HG03432 (cell line): ENCODE data around the gene BORCS8.
"Not testable (repeated sequence)": the region's sequence is repeated elsewhere in the genome, so short reads cannot be mapped to it uniquely, and the experiment has no call there.

Experiments
- ATAC-seq: cut with Tn5 transposase; IDR thresholded peaks from one replicate; pipeline ENCODE4 v1.9.1; 2021; ENCODE audit warnings: mild to moderate bottlenecking, moderate library complexity; ENCODE audit not compliant: unreplicated experiment

The BORCS8 gene

GRCh38 chr19:19192078-19192882 is at the start of gene BORCS8, which contains the start of gene RFXANK:
Gene BORCS8, minus strand, starts transcription at chr19:19192152. Its CDS starts 35 bp downstream, at chr19:19192117.
Gene RFXANK, plus strand, starts transcription at chr19:19192258. Its CDS starts 1,689 bp downstream, at chr19:19193947.
- ATAC-seq: peak; percentile 81

GRCh38 chr19:19240476-19240875 is 48.5 kb upstream of the BORCS8 start:
- no peak for ATAC-seq

GRCh38 chr19:19239675-19240074 is 47.7 kb upstream of the BORCS8 start:
- no peak for ATAC-seq

GRCh38 chr19:19238126-19238894 is 46.4 kb upstream of the BORCS8 start:
- ATAC-seq: no peak

- ATAC-seq: no peak
Measured at GRCh38 chr19:19236173-19236572, 44.2 kb upstream of the BORCS8 start.

GRCh38 chr19:19234220-19234816 is 42.4 kb upstream of the BORCS8 start:
- no peak for ATAC-seq

- no peak for ATAC-seq
Measured at GRCh38 chr19:19232261-19232721, 40.3 kb upstream of the BORCS8 start.

- ATAC-seq: no peak
Measured at GRCh38 chr19:19230999-19231398, 39.0 kb upstream of the BORCS8 start.

GRCh38 chr19:19229701-19230100 is 37.7 kb upstream of the BORCS8 start:
- ATAC-seq: no peak

- no peak for ATAC-seq
Measured at GRCh38 chr19:19227217-19227616, 35.3 kb upstream of the BORCS8 start.

- no peak for ATAC-seq
Measured at GRCh38 chr19:19226663-19227062, 34.7 kb upstream of the BORCS8 start.

- no peak for ATAC-seq
Measured at GRCh38 chr19:19226204-19226603, 34.3 kb upstream of the BORCS8 start.

GRCh38 chr19:19224852-19225494 is 33.0 kb upstream of the BORCS8 start:
- ATAC-seq: peak; percentile 39

- no peak for ATAC-seq
Measured at GRCh38 chr19:19224150-19224851, 32.3 kb upstream of the BORCS8 start.

GRCh38 chr19:19223636-19224035 is 31.7 kb upstream of the BORCS8 start:
- ATAC-seq: no peak

- ATAC-seq: no peak
Measured at GRCh38 chr19:19223060-19223459, 31.1 kb upstream of the BORCS8 start.

- ATAC-seq: not testable (repeated sequence)
Measured at GRCh38 chr19:19221000-19221399, 29.0 kb upstream of the BORCS8 start.

- ATAC-seq: no peak
Measured at GRCh38 chr19:19218911-19219310, 27.0 kb upstream of the BORCS8 start.

- no peak for ATAC-seq
Measured at GRCh38 chr19:19217099-19217498, 25.1 kb upstream of the BORCS8 start.

GRCh38 chr19:19215792-19216191 is 23.8 kb upstream of the BORCS8 start:
- no peak for ATAC-seq
